Measurements from ENCODE around the gene SNN. TPM values are rescaled to one million over a fixed set of nuclear protein-coding genes. Genes with fewer than 3 reads are reported as not detected.
A peak's percentile ranks its signal among the peaks of the same experiment; 100 is the strongest.

The SNN gene
- total and polyA plus RNA-seq, 12 donors: 10.1 to 61.4 (median 35.9) TPM

DNA sequence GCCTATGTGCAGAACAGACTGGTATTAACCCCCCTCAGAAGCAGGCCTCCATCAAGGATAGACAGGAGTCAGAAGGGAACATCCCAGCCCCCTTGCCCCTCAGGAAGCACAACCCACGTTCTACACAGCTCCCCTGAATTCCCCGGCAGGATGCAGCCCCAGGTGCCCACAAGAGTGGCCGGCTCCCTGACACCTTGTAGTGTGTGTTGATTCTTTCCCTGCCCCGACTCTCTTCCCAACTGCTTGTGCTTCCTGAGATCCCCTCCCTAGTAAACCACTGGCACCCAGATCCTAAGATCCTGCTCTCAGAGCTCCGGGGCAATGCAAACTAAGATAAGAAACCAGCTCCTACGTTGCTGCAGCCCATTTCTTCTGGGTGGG lies 46.7 kb upstream of the SNN start:
- H3K9me3 ChIP-seq: peaks cover 0 to 5% (median 0%) of the 10 kb centered on the region in 11 donors
- H3K4me3 ChIP-seq: peak overlapping the region in 6 of 10 donors; percentile 7 to 30 (median 24)
- peak in 2 of 8 donors; percentile 23 to 25 for ATAC-seq
- intact Hi-C loops (cut with DNase I): no loop called here
- TF ChIP-seq, protein P1, sequence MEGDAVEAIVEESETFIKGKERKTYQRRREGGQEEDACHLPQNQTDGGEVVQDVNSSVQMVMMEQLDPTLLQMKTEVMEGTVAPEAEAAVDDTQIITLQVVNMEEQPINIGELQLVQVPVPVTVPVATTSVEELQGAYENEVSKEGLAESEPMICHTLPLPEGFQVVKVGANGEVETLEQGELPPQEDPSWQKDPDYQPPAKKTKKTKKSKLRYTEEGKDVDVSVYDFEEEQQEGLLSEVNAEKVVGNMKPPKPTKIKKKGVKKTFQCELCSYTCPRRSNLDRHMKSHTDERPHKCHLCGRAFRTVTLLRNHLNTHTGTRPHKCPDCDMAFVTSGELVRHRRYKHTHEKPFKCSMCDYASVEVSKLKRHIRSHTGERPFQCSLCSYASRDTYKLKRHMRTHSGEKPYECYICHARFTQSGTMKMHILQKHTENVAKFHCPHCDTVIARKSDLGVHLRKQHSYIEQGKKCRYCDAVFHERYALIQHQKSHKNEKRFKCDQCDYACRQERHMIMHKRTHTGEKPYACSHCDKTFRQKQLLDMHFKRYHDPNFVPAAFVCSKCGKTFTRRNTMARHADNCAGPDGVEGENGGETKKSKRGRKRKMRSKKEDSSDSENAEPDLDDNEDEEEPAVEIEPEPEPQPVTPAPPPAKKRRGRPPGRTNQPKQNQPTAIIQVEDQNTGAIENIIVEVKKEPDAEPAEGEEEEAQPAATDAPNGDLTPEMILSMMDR (IDR thresholded peaks at IDR 0.05): no peak
- WGBS, 2 donors: 56 to 62% methylated on average over 6 of the region's 6 CpGs
- no peak for DNase-seq
- peak overlapping the region in 4 of 10 donors; percentile 15 to 87 (median 58) for H3K27ac ChIP-seq
- H3K27me3 ChIP-seq: no peaks in the 10 kb centered on the region
- no peaks in the 10 kb centered on the region for H3K36me3 ChIP-seq
- H3K4me1 ChIP-seq: peaks cover 0 to 75% (median 6%) of the 10 kb centered on the region in 9 donors

DNA sequence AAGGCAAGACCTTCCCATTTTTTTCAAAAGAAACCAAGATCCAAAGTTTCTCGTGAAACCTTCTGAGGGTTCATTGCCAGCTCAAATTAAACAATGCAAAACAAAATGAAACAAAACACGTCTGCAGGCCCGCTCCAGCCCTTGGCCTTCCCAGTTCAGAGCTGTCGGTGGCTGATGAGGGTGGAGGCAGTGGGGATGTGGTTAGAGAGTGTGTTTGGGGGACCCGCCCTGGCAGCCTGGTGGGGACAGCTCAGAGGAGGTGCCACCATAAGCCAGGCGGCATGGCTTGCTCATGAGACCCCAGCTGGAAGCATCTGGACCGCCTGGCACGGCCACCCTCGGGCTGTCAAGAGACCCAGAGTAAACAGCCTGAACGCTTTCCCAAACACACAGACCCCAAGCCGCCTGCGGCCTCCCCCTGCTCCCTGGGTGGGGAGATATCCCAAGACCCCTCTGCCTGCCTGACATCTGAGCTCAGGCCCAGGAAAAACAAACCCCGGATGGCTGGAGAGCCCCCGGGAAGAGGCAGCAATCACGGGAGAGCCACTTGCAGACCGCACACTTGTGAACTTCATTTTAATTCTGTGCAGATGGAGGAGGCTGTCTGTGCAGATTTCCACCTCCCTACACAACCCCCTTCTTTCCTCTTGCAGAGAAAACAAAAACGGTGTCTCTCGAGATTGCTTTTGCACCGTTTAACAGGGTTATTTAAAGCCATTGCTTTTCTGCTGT lies 46.2 kb upstream of the SNN start:
- Histone ChIP-seq H3K4me1 (peaks cover 0 to 75% (median 6%) of the 10 kb centered on the region in 9 donors), H3K9me3 (peaks cover 0 to 5% (median 0%) of the 10 kb centered on the region in 11 donors), H3K4me3 (peak overlapping the region in 7 of 10 donors; percentile 7 to 30 (median 22)), H3K27ac (peak overlapping the region in 6 of 10 donors; percentile 0 to 87 (median 52)), H3K27me3 (no peaks in the 10 kb centered on the region), H3K36me3 (no peaks in the 10 kb centered on the region)
- TF ChIP-seq, protein P1 (IDR thresholded peaks at IDR 0.05): no peak
- 25 to 34% methylated on average over 19 of the region's 19 CpGs for WGBS, 2 donors
- intact Hi-C loops (cut with DNase I): no loop called here
- DNase-seq (peak in 1 of 2 donors; percentile 33), ATAC-seq (peak in 7 of 8 donors; percentile 48 to 68 (median 61))

GRCh38 chr16:11624205-11624604 lies 44.0 kb upstream of the SNN start:
- TF ChIP-seq, protein P1 (IDR thresholded peaks at IDR 0.05): no peak
- H3K4me3 ChIP-seq: no peak overlapping the region
- intact Hi-C loops (cut with DNase I): no loop called here
- H3K9me3 ChIP-seq: peaks cover 0 to 5% (median 0%) of the 10 kb centered on the region in 11 donors
- H3K27ac ChIP-seq: peak overlapping the region in 1 of 10 donors; percentile 90
- H3K4me1 ChIP-seq: peaks cover 0 to 82% (median 8%) of the 10 kb centered on the region in 9 donors
- no peak for ATAC-seq
- no peaks in the 10 kb centered on the region for H3K36me3 ChIP-seq
- WGBS, 2 donors: 93 to 96% methylated on average over 4 of the region's 4 CpGs
- no peak for DNase-seq
- H3K27me3 ChIP-seq: no peaks in the 10 kb centered on the region

GRCh38 chr16:11624636-11625607 lies 43.3 kb upstream of the SNN start:
- no peaks in the 10 kb centered on the region for H3K27me3 ChIP-seq
- intact Hi-C loops (cut with DNase I): no loop called here
- TF ChIP-seq, protein P1 (IDR thresholded peaks at IDR 0.05): no peak
- peaks cover 0 to 5% (median 0%) of the 10 kb centered on the region in 11 donors for H3K9me3 ChIP-seq
- peak overlapping the region in 2 of 10 donors; percentile 14 to 90 for H3K27ac ChIP-seq
- H3K36me3 ChIP-seq: no peaks in the 10 kb centered on the region
- peaks cover 0 to 82% (median 8%) of the 10 kb centered on the region in 9 donors for H3K4me1 ChIP-seq
- DNase-seq: no peak
- peak in 3 of 8 donors; percentile 20 to 29 (median 23) for ATAC-seq
- 85 to 86% methylated on average over 16 of the region's 16 CpGs for WGBS, 2 donors
- H3K4me3 ChIP-seq: no peak overlapping the region
